A673 (cell line): ENCODE data around the gene COA4.

Source experiments
- CTCF ChIP-seq: fragments of 300-800, 200-600 bp; sonication (generic); conservative IDR thresholded peaks from 2 replicates; pipeline ENCODE4 v1.5.1; 2017; ENCODE audit warnings: low read depth, mild to moderate bottlenecking, antibody characterized with exemption, low read length, moderate library complexity, mixed read lengths
- EZH2 ChIP-seq: fragments of 200-600 bp; sonication (generic); IDR thresholded peaks from 2 replicates; pipeline ENCODE4 v1.6.1; 2017; ENCODE audit warnings: borderline replicate concordance, low read depth, mild to moderate bottlenecking, mixed read lengths, antibody characterized with exemption, low read length; ENCODE audit not compliant: poor library complexity, severe bottlenecking

- TF ChIP-seq CTCF (no peak), EZH2 (no peak)
Observed at GRCh38 chr11:73921180-73921579, 44.5 kb upstream of the COA4 start.
